ENCODE data around the gene BPIFA2. TPM values are rescaled to one million over a fixed set of nuclear protein-coding genes. Genes with fewer than 3 reads are reported as not detected.

BPIFA2 gene
- total and polyA plus RNA-seq, 10 of the 15 experiments (the other 5 are each of a cell fraction or from before 2014, with no cell fraction given): not detected

DNA sequence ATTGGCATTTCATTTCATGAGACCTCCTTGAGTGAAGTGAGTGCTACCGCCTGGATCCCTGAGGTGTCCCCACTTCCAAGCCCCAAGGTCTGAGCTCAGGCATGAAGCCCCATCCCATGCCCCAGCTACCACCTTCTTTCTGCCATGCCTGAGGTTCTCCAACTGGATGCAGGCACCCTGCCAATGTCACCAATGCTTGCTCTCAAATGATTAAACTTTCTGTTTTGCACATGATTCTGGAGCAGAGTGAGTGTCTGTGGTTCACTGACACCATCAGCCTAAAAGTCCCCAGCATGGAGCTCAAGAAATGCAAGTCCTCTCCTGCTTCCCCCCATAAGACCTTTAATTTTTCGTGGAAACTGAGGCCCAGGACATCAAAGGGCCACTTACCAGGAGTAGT, 43.7 kb upstream of the BPIFA2 start:
- no peak for DNase-seq (ENCODE audit: low read depth, low spot score)
- WGBS (ENCODE audit: insufficient coverage, insufficient replicate concordance, low lambda C conversion rate, missing lambda C conversion rate): 0% methylated on average over 1 of the region's 2 CpGs
- Histone ChIP-seq H2AFZ (ENCODE audit: control insufficient read depth, low read depth, low read length) (no peak overlapping the region), H3K79me2 (ENCODE audit: control insufficient read depth, insufficient read depth, low read length) (no peaks in the 10 kb centered on the region), H3K4me1 (ENCODE audit: control insufficient read depth, insufficient read depth, low read length) (peaks cover 11% of the 10 kb centered on the region), H3K4me3 (no peak overlapping the region), H3K27me3 (replicated peaks in 1 of 2; ENCODE audit: control insufficient read depth in 2 of 2, insufficient read depth in 2 of 2, low read length in 1 of 2) (no peaks in the 10 kb centered on the region), H3K9me3 (replicated peaks; ENCODE audit: control insufficient read depth, insufficient read depth, low read length) (peaks cover 2% of the 10 kb centered on the region; the same call in 2 of the 3 replicates), H3K27ac (ENCODE audit: control insufficient read depth, insufficient read depth) (no peak overlapping the region), H3K36me3 (ENCODE audit: control insufficient read depth in 2 of 2, insufficient read depth in 2 of 2, low read length in 1 of 2) (no peaks in the 10 kb centered on the region), H3K4me2 (ENCODE audit: control insufficient read depth, insufficient read depth) (no peak overlapping the region), H4K20me1 (ENCODE audit: control insufficient read depth, insufficient read depth) (no peaks in the 10 kb centered on the region), H3K9ac (ENCODE audit: control insufficient read depth, insufficient read depth, low read length) (no peak overlapping the region)
- TF ChIP-seq SMC3 (IDR thresholded peaks at IDR 0.05; ENCODE audit: borderline replicate concordance, low read length) (no peak), STAT1 (conservative IDR thresholded peaks at IDR 0.05) (no peak)
- intact Hi-C loops (cut with micrococcal nuclease; ENCODE audit: unreplicated experiment): no loop called here
- in situ Hi-C loops (cut with MboI): no loop called here
- no peak for ATAC-seq
- ChIA-PET RAD21 (ENCODE audit: unreplicated experiment) (no interaction called here), POLR2A (no interaction called here), CTCF (no interaction called here), SMC1A (ENCODE audit: uncharacterized antibody, unreplicated experiment) (no interaction called here)
- BruUV-seq (replicated peaks): no TSS peak
- no peak for FAIRE-seq

DNA sequence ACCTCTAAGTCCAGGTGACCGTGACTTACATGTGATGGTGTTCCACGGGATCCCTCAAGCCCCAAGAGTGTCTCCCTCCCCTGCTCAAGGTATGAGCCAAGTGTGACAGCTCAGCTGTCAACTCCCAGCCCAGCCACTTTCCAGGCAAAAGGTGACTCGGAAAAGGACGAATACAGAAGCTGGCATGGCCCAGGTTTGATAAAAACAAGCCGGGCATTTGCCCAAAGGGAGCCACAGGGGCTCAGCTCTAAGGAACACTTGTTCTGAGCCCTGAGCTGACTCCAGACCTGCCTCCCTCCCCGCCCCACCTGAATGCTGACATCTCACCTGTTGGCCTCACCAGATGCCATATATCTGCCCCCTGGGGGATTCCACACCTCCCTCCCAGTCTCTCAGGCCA, 43.0 kb upstream of the BPIFA2 start:
- no peaks in the 10 kb centered on the region for H4K20me1 ChIP-seq (ENCODE audit: control insufficient read depth, insufficient read depth)
- no peak overlapping the region for H3K4me3 ChIP-seq
- no peaks in the 10 kb centered on the region; the same call in 1 of the 3 replicates for H3K9me3 ChIP-seq (replicated peaks; ENCODE audit: control insufficient read depth, insufficient read depth, low read length)
- RAD21 ChIA-PET (ENCODE audit: unreplicated experiment): no interaction called here
- no peaks in the 10 kb centered on the region for H3K36me3 ChIP-seq (ENCODE audit: control insufficient read depth in 2 of 2, insufficient read depth in 2 of 2, low read length in 1 of 2)
- H3K9ac ChIP-seq (ENCODE audit: control insufficient read depth, insufficient read depth, low read length): no peak overlapping the region
- intact Hi-C loops (cut with micrococcal nuclease; ENCODE audit: unreplicated experiment) (no loop called here), in situ Hi-C loops (cut with MboI) (no loop called here)
- POLR2A ChIA-PET: no interaction called here
- H3K79me2 ChIP-seq (ENCODE audit: control insufficient read depth, insufficient read depth, low read length): no peaks in the 10 kb centered on the region
- CTCF ChIA-PET: no interaction called here
- no peaks in the 10 kb centered on the region for H3K27me3 ChIP-seq (replicated peaks in 1 of 2; ENCODE audit: control insufficient read depth in 2 of 2, insufficient read depth in 2 of 2, low read length in 1 of 2)
- no peak overlapping the region for H2AFZ ChIP-seq (ENCODE audit: control insufficient read depth, low read depth, low read length)
- DNase-seq (ENCODE audit: low read depth, low spot score) (no peak), FAIRE-seq (no peak), ATAC-seq (no peak)
- no TSS peak for BruUV-seq (replicated peaks)
- WGBS (ENCODE audit: insufficient coverage, insufficient replicate concordance, low lambda C conversion rate, missing lambda C conversion rate): 0% methylated on average over 6 of the region's 6 CpGs
- SMC1A ChIA-PET (ENCODE audit: uncharacterized antibody, unreplicated experiment): no interaction called here
- H3K27ac ChIP-seq (ENCODE audit: control insufficient read depth, insufficient read depth): no peak overlapping the region
- H3K4me1 ChIP-seq (ENCODE audit: control insufficient read depth, insufficient read depth, low read length): peaks cover 7% of the 10 kb centered on the region
- no peak overlapping the region for H3K4me2 ChIP-seq (ENCODE audit: control insufficient read depth, insufficient read depth)
- TF ChIP-seq ZNF622 (IDR thresholded peaks at IDR 0.05): no peak
- no peak for TF ChIP-seq TCF7 (IDR thresholded peaks at IDR 0.05; ENCODE audit: borderline replicate concordance)
- TF ChIP-seq, protein P1, sequence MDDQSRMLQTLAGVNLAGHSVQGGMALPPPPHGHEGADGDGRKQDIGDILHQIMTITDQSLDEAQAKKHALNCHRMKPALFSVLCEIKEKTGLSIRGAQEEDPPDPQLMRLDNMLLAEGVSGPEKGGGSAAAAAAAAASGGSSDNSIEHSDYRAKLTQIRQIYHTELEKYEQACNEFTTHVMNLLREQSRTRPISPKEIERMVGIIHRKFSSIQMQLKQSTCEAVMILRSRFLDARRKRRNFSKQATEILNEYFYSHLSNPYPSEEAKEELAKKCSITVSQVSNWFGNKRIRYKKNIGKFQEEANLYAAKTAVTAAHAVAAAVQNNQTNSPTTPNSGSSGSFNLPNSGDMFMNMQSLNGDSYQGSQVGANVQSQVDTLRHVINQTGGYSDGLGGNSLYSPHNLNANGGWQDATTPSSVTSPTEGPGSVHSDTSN (IDR thresholded peaks at IDR 0.05; ENCODE audit: insufficient replicate concordance, low read depth, low read length): no peak
- TF ChIP-seq, protein P2, sequence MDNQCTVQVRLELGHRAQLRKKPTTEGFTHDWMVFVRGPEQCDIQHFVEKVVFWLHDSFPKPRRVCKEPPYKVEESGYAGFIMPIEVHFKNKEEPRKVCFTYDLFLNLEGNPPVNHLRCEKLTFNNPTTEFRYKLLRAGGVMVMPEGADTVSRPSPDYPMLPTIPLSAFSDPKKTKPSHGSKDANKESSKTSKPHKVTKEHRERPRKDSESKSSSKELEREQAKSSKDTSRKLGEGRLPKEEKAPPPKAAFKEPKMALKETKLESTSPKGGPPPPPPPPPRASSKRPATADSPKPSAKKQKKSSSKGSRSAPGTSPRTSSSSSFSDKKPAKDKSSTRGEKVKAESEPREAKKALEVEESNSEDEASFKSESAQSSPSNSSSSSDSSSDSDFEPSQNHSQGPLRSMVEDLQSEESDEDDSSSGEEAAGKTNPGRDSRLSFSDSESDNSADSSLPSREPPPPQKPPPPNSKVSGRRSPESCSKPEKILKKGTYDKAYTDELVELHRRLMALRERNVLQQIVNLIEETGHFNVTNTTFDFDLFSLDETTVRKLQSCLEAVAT (IDR thresholded peaks at IDR 0.05): no peak
- no peak for TF ChIP-seq RCOR1 (conservative IDR thresholded peaks at IDR 0.05; ENCODE audit: low read depth, low read length)
- TF ChIP-seq ZSCAN29 (IDR thresholded peaks at IDR 0.05): no peak
- no peak for TF ChIP-seq ZBED1 (IDR thresholded peaks at IDR 0.05; ENCODE audit: borderline replicate concordance)
- no peak for TF ChIP-seq RB1 (IDR thresholded peaks at IDR 0.05; ENCODE audit: borderline replicate concordance)
- TF ChIP-seq PAX8 (IDR thresholded peaks at IDR 0.05): no peak
- TF ChIP-seq, protein P3, sequence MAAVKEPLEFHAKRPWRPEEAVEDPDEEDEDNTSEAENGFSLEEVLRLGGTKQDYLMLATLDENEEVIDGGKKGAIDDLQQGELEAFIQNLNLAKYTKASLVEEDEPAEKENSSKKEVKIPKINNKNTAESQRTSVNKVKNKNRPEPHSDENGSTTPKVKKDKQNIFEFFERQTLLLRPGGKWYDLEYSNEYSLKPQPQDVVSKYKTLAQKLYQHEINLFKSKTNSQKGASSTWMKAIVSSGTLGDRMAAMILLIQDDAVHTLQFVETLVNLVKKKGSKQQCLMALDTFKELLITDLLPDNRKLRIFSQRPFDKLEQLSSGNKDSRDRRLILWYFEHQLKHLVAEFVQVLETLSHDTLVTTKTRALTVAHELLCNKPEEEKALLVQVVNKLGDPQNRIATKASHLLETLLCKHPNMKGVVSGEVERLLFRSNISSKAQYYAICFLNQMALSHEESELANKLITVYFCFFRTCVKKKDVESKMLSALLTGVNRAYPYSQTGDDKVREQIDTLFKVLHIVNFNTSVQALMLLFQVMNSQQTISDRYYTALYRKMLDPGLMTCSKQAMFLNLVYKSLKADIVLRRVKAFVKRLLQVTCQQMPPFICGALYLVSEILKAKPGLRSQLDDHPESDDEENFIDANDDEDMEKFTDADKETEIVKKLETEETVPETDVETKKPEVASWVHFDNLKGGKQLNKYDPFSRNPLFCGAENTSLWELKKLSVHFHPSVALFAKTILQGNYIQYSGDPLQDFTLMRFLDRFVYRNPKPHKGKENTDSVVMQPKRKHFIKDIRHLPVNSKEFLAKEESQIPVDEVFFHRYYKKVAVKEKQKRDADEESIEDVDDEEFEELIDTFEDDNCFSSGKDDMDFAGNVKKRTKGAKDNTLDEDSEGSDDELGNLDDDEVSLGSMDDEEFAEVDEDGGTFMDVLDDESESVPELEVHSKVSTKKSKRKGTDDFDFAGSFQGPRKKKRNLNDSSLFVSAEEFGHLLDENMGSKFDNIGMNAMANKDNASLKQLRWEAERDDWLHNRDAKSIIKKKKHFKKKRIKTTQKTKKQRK (IDR thresholded peaks at IDR 0.05; ENCODE audit: low read depth, low read length): no peak
- no peak for TF ChIP-seq SRF (IDR thresholded peaks at IDR 0.05; ENCODE audit: low read depth in 2 of 2, low read length in 2 of 2)
- TF ChIP-seq WRNIP1 (IDR thresholded peaks at IDR 0.05; ENCODE audit: borderline replicate concordance, low read depth, low read length): no peak
